NB4 (cell line): ENCODE results near the gene CHD6.

Source experiments
- CTCF ChIP-seq: IDR thresholded peaks from one replicate; pipeline ENCODE4 v1.5.1; 2012; ENCODE audit warnings: low read depth, low read length
- MYC ChIP-seq: IDR thresholded peaks from 2 replicates; pipeline ENCODE4 v1.6.1; 2011; ENCODE audit warnings: low read depth, low read length

GRCh38 chr20:41580350-41580749, 37.8 kb downstream of the CHD6 start:
- TF ChIP-seq MYC = no peak
- TF ChIP-seq CTCF = no peak
